Putamen (tissue), 1 donor: Measurements from ENCODE around the gene DLX6.

Experiments
- DNase-seq: peaks from one replicate; pipeline ENCODE4 v3.0.0-alpha.2; 2016; ENCODE audit warnings: low spot score

The DLX6 gene

DNA sequence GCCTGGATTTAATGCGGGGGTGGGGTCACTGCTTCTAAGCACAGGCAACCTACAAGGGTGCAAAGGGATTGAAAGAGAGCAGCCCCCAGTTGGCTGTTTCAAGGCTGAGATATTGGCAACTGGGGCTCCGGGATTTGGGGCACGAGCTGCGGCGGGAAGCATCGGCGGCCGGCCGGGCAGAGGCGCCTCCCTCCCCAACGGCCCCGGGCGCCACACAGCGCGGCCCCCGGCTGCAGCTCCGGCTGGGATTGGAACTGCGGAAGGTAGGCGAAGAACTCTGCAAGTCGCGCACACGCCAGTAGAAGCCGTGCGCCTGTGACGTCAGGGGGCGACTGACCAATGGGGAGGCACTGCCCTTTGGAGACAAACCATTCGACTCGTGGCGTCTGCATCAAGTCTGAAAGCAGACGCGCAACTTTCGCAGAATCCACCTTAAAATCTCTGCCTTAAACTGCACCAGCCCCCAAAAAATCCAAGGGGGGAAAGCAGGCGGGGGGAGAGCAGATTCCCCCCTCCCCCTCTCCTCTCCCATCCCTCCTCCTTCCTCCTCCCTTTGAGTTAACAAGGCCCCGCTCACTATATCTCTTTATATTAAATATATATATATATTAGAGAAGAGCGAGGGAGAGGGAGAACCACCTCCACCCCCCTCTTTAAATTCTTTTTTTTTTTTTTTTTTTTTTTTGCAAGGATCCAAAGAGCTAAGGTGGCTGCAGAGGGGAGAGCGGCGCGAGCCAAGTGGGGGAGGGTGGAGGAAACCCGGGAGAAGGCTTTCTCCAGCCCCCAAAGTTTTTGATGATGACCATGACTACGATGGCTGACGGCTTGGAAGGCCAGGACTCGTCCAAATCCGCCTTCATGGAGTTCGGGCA, at the start of gene DLX6:
Gene DLX6, plus strand, starts transcription at position 371 of the 872 bp plus-strand sequence. Its CDS starts 425 bp downstream, at position 796.
- peak; percentile 86 for DNase-seq

DNA sequence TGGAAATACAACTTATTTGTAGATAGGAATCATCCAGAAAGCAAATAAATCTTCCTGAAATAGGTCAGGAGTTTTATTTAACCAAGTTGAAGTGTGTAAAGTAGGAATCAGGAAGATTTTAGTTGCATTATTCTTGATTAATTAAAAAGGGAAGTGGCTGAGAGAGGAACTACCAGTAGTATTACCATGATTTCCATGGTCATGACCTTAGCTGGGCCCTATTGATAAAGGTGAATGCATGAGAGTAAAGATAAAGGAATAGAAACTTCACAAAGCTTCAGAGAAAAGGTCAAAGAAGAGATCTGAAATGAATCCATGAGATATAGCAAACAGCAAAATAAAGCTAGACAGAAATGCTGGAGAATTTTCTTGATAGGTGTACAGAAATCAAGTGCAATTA, 46.2 kb upstream of the DLX6 start:
- no peak for DNase-seq

DNA sequence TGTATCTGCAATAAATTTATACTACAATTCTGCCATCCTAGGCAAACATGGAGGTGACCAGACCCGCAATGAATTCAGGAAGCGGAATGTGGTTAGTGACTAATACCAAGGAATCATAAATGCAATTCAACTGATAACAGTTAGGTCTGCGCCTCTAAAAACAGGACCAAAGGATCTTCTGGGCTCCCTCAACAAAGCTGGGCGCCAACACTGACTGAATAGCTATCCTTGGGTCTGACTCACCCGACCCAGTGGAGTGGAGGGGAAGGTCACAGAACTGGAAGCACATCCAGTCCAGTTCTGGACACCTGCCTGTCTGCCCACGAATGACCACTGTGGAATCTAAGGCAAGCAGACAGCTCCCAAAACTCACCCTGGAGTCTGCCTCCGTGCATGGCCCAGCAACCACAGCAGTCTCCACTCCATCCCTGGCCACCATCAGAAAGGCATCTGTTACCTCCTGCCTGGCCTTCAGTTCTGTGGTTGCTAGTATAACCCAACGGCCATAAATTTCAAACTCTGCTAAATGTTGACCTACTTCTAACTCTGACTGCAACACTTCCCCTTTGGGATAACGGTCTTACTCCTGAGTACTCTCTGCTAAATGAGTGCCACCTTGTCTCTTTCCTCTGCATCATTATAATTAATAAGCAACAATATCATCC, 43.0 kb upstream of the DLX6 start:
- DNase-seq = no peak

DNA sequence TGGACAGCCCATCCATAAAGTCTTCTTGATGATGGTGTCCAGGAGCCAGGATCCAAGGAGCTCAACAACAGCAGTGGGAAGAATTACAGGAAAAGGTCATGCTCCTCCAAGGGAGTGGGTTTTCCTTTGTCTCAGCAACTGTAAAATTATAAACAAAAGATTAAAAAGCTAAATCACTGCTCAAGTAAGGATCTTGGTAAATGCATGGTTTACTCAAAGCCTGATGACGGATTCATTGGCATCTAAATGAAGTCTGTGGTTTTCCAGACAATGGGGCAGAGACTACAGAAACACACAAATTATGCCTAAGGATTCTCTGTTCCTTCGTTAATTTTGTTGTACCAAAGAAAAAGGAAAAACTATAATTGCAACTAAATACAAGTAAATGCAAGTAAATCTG, 36.4 kb upstream of the DLX6 start:
- DNase-seq = no peak

DNA sequence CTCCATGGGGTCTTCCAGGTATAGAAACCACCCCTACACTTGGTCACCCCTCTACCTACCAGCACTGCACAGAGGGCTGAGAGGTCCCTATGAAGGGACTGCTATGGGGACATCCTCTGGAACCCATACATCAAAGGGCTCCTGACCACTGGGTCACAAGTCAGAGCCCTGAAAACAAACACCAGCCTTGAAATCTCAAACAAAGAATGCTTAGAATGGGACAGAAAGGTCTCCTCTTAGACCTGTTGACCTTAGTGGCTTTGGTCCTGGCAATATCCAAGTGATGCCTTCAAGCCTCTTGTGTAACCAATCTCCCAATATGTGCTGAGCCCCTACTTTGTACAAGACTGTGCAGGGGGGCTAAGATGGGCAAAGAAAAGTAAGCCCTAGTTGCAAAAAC, 34.6 kb upstream of the DLX6 start:
- DNase-seq = no peak

DNA sequence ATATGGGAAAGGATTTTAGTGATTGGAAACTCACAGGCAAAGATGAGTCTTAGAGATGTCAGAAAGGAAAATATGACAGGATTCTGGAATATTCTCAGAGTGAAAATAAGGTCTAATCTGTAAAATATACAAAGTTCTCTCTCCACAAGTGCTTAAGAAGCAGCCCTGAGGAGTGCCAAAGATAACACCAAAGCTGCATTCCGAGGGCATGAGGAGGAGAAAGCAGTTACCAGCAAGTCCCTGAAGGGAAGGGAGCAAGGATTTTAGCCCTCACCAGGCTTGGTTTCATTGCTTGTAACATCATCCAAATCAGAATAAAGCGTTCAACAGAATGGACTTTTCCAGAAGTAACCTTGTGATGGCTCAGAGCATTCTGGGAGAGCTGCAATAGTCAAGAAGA, 31.4 kb upstream of the DLX6 start:
- no peak for DNase-seq

DNA sequence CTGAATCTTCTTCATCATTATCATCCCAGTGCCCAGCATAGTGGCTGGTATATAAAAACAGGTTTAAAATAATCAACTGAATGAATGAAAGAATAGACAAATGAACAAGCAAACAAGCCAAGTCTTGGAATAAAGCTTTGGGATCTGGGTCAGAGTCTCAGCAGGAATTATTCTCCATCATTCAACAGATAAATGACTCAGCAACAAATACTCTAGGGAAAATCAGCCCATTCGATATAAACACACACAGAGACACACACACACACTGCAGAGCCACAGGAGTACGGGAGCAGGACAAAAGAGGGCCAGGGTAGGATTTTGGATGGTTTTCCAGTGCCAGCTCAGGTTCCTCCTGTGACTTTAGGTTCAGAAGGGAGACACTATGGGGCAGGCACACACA, 29.2 kb upstream of the DLX6 start:
- DNase-seq = no peak

DNA sequence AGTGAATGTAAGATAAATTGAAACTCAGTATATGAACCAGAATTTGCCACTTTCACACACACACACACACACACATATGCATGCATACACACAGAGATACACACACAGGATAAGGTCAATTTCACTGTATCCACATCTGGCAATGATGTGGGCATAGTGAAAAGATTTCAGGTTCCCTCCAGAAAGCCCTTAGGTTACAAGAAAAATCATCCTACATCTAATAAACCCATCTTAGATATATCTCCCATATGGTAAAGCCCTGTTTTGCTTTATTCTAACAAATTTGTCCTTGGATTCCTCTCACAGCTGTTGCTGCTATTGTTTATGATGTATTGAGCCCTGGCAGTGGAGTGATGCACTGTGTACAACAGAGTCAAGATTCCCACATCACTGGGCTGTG, 27.9 kb upstream of the DLX6 start:
- DNase-seq = no peak

DNA sequence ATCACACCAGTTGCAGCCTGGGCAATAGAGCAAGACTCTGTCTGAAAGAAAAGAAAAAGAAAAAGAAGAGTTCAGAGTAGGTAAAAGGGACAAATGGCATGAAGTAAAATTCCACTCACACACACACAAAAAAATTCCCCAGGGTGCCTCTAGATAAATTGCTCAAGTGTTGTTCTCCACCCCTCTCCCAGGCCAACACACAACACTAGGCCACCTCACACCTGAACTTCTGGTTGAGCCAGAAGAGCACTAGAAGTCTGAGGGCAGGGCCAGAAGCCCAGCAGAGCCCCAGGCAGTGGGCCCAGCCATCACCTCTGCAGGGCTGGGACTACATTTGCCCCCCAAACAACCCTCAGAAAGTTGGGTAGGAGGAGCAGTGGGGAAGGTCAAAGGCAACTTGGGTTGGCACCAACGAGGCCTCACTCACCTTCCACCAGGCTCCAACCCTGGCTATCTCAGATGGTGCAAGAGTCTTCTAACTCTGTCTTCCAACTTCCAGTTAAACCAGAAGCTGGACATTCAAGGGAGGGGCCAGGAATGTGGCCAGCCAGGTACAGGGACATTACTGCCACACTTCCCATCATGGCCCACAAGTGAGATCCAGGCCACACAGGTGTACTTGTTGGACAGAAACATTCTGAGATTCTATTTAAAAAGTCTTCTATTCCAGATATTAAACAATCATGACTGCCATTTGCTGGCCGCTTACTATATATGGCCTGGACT, 25.6 kb upstream of the DLX6 start:
- DNase-seq = no peak

DNA sequence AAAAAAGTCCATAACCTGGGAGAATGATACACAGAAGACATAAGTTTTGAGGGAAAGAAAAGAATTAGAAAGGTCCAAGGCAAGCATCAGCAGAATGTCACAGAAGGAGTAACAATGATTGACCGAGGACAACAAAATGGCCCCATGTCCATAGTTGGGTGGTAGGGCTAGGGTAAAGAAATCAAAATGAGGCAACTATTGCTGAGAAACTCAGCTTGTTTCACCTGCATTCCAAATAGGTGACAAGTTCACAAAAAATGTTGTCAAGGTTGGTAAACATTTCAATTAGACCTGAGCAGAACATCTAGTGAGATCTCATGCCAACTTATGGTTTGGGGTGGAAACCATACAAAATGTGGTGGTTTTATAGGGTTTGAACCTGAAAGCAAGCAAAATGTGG, 22.8 kb upstream of the DLX6 start:
- no peak for DNase-seq

DNA sequence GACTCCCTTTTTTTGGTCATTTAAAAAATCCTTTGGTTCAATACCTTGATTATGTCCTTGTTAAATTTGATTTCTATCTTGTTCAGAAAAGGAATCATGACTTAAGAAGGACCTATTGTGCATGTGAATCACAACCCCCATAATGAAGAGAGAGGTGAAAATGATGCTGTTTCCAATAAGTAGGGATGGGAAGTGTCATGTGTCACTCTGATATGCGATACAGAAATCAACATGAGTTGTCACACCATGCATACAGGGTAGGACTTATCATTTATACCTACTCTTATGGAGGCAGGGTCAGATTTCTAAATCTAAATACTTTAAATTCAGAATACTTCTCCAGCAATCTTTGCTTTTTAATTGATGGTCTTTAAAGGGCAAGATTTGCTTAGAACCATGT, 19.4 kb upstream of the DLX6 start:
- DNase-seq = no peak

DNA sequence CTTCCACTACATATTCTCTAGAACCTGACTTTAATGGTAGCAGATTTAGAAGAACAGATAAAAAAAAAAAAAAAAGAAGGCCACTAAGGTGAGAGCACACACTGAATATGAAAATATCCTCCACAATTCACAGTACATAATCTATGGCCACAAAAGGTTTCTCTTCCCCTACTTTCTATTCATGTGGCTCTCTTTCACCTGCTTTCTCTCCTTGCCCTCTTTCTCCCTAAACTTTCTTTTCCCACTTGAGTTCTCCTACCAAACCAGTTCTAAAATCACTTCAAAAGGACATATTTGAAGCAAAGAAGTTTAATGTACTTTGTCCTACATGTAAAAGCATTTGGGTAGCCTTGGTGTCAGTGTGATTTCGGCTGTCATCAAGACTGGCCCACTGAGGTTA, 18.5 kb upstream of the DLX6 start:
- no peak for DNase-seq

DNA sequence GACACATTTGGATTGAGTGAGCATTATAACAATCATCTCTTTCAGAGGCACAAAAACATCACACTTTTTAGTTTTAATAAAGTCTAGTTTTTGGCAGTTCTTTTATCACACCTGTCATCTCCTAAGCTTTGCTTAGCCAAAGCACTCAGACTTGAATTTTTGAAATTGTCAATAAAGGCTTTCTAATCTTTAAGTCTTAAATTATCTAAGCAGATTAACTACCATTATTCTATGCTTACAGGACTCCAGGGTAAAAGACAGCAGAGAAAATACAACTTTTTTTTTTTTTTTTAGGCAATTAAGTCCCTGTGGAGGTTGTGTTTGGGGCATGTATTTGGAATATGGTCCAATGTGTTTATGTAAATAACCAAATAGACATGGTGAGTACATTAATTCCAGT, 17.6 kb upstream of the DLX6 start:
- DNase-seq = no peak

DNA sequence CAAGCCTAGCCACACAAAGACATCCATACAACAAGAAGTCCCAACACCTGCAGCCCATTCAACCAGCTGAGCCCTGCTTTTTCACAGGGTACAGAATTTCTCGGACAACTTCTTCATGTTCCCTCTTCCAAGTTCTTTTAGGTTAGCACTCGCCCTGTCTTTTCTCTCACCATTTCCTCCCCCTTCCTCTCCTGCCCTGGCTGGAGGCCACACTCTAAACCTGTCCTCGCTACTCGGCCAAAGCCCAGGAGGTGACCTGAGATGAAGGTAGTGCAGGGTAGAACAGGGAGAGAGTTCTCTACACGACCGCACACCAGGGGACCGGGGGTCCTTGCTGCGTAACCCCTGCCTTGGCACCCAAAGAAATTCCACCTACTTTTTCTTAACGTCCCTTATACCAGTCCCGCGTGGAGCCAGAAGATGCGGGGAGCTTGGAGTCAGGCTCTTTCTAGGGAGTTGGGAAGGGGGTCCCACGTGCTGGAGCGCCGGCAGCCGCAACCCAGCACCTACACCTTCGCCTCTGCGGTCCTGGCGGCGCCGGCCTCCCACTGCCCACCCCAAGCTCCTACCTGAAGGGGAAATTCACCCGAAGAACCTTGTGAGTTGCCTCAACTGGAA, 16.0 kb upstream of the DLX6 start:
- DNase-seq = no peak

DNA sequence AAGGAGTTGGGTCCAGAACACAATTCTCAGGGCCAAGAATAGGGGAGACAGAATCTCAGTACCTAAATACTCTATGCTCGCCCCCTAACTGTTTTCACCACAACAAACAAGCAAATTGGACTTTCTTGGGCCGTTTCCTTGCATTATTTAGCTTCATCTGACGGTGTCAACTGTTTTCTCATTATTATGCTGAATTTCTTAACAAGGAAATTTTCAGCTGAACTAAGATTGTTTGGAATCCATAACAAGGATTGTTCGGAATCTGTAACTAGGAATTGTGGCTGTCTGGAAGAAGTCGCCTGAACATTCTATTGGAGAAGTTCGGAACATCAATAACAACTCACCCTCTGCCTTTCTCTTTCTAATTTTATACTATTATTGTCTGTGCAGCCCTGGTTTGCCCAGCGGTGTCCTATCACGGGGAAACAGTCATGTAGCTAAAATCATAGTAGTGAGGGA, 15.5 kb upstream of the DLX6 start:
- no peak for DNase-seq

DNA sequence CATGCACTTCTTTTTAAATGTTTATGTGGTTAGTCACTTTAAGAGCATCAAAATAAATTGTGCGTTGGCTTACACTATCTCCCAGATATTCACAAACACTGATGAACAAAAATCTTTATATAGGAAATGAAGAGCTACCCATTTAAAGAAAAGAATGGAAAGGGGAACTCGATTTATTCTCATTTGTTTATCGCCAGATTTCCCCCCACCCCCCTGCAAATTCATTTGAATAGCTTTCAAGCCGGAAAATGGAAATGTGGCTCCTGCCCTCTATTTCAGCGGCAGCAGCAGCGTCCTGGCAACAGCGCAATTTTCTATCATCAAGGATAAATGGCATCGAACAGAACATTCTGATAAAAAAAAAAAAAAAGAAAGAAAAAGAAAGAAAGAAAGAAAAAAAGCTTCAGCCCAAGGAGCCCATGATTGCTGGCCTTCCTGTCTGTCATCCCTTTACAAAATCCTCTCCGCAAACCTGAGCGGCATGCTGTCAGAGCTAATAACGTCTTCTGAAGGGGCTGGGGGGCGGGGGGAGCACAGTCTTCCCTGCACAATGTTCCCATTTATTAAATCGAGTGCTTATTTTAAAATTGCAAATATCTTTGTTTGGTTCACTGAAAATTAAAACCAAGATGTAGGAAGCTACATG, 13.7 kb upstream of the DLX6 start:
- DNase-seq = no peak

DNA sequence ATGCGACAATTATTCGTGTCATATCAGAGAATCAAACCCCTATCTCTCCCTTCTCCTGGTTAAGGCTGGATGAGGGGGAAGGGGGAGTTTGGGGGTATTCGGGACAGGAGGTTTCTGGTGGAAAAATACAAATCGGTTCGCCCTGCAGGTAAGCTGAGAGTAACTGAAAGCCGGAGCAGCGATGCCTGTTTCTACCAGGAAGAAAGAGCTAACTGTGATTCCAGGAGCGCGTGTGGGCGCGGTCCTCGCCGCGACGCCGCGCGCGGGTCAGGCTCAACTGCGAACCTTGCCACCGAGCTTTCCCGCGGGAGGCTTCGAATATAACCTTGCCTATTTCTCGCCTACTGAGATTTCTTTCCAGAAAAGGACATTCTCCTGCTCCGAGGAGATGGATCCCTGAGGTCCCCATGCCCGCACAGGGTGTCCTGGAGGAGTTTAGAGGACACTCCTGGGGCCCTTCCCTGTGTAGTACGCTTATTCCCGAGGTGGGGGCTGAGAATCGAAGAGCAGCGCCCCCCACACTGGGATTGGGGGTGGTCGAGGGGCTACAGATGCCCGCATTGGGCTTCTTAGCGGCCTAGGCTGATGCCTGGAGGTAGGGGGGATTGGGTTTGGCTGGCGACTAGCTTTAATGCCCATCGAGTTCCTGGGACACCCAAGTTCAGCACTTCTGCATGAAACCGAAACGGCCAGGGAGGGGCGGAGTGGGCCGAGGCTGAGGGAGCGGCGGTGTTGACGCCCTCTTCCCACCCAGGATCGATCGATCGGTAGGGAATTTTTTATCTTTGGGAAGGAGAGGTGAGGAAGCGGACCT, 13.0 kb upstream of the DLX6 start:
- no peak for DNase-seq

DNA sequence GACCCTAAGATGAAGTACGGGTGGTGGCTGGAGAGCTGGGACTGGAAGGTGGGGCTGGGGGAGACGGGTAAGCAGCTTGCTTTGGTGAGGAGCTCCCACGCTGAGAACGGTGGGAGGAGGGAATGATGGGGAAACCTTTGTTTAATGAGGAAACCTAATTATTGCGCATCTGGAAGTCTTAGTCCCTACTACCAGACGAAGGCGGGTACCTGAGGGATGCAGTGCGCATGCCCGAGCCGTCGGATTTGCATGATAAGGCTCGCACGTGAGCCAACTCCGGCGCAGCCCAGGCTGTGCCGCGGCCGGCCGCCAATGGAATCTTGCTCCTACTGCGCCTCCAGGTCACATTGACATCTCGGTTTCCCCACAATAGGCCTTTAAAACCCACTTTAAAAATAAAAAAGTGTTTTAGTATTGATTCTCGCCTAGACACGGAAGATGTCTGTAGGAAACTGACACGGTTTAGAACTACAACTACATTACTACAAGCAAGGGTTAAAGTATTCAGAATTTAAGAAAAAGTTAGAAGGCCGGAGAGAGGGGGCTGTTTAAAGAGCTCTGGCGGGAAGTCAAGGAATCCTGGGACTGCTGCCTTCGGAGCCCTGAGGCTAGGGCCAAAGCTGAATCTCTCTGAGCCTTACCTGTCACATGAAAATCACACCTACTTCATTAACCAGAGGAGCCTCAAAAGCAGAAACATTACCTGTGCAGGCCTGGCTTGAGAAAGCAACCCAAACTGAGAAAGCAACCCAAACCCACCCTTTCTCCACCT, 12.1 kb upstream of the DLX6 start:
- no peak for DNase-seq

DNA sequence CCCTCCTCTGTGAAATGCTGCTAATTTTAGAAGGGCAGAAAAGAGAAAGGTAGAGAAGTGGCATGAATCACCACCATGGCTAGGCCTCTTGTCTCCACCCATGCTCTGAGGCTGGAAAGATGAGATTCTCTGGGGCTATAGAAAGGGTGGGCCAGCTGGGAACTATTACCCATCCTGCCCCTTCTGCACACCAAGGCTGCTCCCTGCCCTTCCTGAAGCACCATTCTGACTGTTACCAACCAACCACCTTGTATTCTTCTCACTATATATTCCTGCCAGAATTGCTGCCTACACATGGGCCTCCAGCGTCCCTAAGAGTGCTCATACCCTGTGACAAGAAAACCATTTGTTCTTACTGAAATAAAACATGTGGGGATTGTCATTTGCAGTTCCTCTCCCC, 11.4 kb upstream of the DLX6 start:
- no peak for DNase-seq

DNA sequence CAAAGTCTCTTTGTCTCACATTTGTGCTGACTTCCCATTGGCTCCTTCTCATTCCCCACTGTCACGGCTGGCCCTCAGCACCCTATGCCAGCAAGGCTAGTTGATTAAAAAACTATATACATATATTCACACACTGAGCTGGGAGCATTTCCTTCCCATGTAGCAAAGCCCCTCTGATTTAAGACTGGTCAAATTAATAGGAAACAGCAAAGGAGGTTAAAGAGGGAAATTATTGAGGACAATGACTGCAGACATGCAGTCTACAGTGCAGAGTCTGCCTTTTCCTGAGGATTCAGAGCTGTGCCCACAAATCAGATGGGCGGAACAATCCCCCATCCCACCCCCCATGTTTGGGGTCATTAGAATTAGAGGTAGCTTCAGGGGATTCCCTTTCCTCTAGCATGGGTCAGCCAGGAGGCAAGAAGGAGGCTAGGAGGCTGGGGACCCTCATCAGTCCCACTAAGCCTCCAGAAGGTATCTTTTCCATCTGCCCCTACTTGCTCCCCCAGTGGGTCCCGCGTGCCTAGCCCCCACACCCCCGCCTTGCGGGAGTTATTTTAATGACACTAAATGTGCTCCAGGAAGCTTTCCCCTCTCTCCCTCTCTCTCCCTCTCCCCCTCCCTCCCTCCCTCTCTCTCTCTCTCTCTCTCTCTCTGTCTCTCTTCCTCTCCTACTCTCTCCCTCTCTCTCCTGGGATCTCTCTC, 9.8 kb upstream of the DLX6 start:
- DNase-seq = no peak
